Kidney epithelial cell (primary cell): ENCODE measurements around the gene ROCK2. TPM values are rescaled to one million over a fixed set of nuclear protein-coding genes. Genes with fewer than 3 reads are reported as not detected.
"Not testable (repeated sequence)": the region's sequence is repeated elsewhere in the genome, so short reads cannot be mapped to it uniquely, and the experiment has no call there.

ENCODE experiments used
- DNase-seq: peaks from one replicate; pipeline ENCODE4 v3.0.0-alpha.2; 2010; ENCODE audit warnings: low read depth
- H3K27me3 ChIP-seq: 2 replicates; pipeline ENCODE4 v1.6.0; 2011; ENCODE audit warnings: low read length; ENCODE audit not compliant: control insufficient read depth, insufficient read depth
- H3K36me3 ChIP-seq: 2 replicates; pipeline ENCODE4 v1.5.1; 2011; ENCODE audit warnings: low read length; ENCODE audit not compliant: control insufficient read depth, insufficient read depth
- H3K4me3 ChIP-seq: 2 replicates; pipeline ENCODE4 v1.5.1; 2011; ENCODE audit warnings: low read depth, mild to moderate bottlenecking, control low read depth, low read length
- CTCF ChIP-seq: IDR thresholded peaks from 2 replicates; pipeline ENCODE4 v1.5.1; 2011; ENCODE audit warnings: mild to moderate bottlenecking, moderate library complexity, low read length, control low read depth, inconsistent platforms; ENCODE audit not compliant: insufficient read depth, poor library complexity, severe bottlenecking
- total RNA-seq: library from RNA; depleted of rRNA; stranded (reverse); fragments of >200 nt; gene quantifications from 2 replicates; pipeline ENCODE4 v1.2.3, GENCODE V29; 2015

ROCK2 gene
- total RNA-seq, 1 donor from 2014 or later: 26.4 TPM

DNA sequence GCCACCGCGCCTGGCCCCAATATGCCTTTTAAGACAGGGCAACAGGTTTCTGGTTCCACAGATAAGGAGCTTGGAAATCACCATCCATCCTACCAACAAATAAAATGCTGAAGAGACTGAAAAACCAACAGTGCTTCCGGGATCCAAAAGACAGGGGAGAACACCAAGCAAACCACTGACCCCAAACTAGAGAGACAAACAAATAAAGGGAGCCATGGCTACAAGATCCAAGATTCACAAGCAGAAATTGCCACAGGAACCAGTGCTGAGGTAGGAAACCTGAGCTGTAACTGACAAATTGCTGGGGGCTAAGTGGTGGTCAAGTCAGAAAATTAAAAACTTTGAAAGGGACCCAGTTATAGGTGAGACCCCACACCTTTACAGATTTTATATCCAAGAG is 76.5 kb downstream of the ROCK2 start:
- no peaks in the 10 kb centered on the region for H3K36me3 ChIP-seq
- TF ChIP-seq CTCF: no peak
- H3K27me3 ChIP-seq: no peaks in the 10 kb centered on the region
- DNase-seq: no peak
- H3K4me3 ChIP-seq: no peak overlapping the region

DNA sequence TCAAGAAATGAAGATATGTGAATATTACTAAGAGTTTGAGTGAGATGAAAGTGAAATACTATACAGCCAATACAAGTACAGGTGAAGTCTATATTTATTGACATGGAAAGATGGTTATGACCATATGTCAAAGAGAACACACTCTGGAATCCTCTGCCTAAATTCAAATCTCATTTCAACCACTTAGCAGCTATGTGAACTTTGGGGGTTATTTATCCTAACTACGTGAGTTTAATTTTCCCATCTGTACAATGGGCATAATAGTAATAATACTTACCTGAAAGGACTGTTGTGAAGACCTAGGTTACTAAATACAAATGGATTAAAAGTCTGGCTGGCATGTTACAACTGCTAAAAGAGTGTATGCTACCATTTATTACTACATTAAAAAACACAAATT is 79.6 kb downstream of the ROCK2 start:
- no peak for TF ChIP-seq CTCF
- H3K4me3 ChIP-seq: no peak overlapping the region
- H3K27me3 ChIP-seq: no peaks in the 10 kb centered on the region
- DNase-seq: no peak
- H3K36me3 ChIP-seq: no peaks in the 10 kb centered on the region

DNA sequence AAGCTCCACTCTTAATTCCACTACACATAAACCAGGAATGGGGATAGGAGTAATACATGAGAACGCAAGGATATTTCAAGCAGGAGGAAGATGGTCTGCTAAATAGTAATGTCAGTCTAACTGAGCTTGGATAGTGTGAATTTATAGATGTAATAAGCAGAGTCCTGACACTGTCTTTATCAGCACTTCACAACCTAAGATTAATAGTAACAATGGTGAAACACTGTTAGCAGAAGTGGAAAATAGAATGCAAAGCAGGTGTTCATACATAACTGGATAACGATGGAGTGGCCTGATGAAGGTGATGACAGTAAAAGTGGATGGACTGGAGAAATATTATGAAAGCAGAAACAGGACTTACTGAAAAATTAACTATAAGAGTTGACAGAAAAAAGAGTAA is 80.4 kb downstream of the ROCK2 start:
- no peaks in the 10 kb centered on the region for H3K27me3 ChIP-seq
- H3K4me3 ChIP-seq: no peak overlapping the region
- no peak for DNase-seq
- no peak for TF ChIP-seq CTCF
- no peaks in the 10 kb centered on the region for H3K36me3 ChIP-seq

DNA sequence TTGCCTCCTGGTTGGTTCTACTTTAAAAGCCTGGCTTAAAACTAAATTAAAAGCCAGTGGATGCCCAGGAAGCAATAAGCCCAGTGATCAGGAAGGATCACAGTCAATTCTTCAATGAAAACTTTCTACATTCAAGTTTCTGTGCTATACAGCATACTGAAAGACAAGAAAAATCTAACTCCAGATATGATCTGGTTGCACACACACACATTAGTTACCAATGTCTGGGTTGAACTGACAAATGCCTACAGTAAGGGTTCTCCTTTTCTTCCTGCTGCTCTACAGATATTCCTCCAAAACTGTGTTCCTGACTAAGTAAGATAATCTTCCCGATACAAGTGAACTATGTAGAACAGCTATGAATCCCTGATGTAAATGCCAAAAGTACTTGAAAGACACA is 81.3 kb downstream of the ROCK2 start:
- no peak overlapping the region for H3K4me3 ChIP-seq
- DNase-seq: no peak
- TF ChIP-seq CTCF: no peak
- no peaks in the 10 kb centered on the region for H3K27me3 ChIP-seq
- H3K36me3 ChIP-seq: no peaks in the 10 kb centered on the region

DNA sequence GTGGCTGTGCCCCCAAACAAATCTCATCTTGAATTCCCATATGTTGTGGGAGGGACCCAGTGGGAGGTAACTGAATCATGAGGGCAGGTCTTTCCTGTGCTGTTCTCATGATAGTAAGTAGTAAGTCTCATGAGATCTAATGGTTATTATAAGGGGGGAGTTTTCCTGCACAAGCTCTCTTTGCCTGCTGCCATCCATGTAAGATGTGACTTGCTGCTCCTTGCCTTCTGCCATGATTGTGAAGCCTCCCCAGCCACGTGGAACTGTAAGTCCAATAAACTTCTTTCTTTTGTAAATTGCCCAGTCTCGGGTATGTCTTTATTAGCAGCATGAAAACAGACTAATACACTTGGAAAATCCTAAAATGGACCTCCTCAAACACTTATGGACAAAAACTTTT is 82.0 kb downstream of the ROCK2 start:
- DNase-seq, H3K4me3 ChIP-seq, H3K27me3 ChIP-seq, H3K36me3 ChIP-seq: not testable (repeated sequence)

GRCh38 chr2:11261564-11261963 is 82.9 kb downstream of the ROCK2 start:
- H3K4me3 ChIP-seq, DNase-seq, H3K27me3 ChIP-seq, H3K36me3 ChIP-seq: not testable (repeated sequence)

DNA sequence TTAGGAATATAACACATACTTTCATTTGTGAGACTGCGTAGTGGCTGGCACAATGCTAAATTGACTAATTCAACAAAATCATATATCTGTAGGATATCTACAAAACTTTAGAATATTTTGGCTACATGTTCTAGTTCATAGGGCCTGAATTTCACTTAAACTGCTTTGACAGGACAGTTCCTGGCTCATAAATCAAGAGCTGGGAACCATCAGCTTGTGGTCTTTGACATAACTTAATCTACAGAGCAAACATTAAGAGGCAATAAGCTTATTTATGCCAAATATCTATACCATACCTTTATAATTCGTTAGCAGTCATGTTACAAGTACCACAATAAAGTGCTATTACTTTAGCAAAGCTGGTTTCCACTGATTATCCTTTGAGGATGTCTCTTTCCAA is 83.5 kb downstream of the ROCK2 start:
- DNase-seq: no peak
- Histone ChIP-seq H3K4me3 (no peak overlapping the region), H3K27me3 (no peaks in the 10 kb centered on the region), H3K36me3 (no peaks in the 10 kb centered on the region)
- TF ChIP-seq CTCF: no peak
